ENCODE data around the gene PKP2.

Gene PKP2

GRCh38 chr12:32837974-32838373 is 58.6 kb downstream of the PKP2 start:
- Histone ChIP-seq H3K9ac (ENCODE audit: low read length) (no peak overlapping the region), H3F3A (ENCODE audit: insufficient read depth, low read length) (no peaks in the 10 kb centered on the region), H3K27ac (ENCODE audit: low read depth, low read length, poor library complexity, severe bottlenecking) (no peak overlapping the region), H3K4me2 (ENCODE audit: low read length) (no peak overlapping the region), H3K27me3 (ENCODE audit: insufficient read depth, low read length) (no peaks in the 10 kb centered on the region), H3K79me2 (ENCODE audit: insufficient read depth, low read length) (no peaks in the 10 kb centered on the region), H3K4me3 (ENCODE audit: low read depth, low read length, poor library complexity, severe bottlenecking) (no peak overlapping the region), H3K36me3 (ENCODE audit: insufficient read depth, low read length) (no peaks in the 10 kb centered on the region), H2AFZ (ENCODE audit: low read length) (no peak overlapping the region), H3K4me1 (ENCODE audit: insufficient read depth, low read length, severe bottlenecking) (no peaks in the 10 kb centered on the region), H3K9me2 (ENCODE audit: low read depth, low read length) (no peaks in the 10 kb centered on the region), H4K20me1 (ENCODE audit: insufficient read depth, low read length) (no peaks in the 10 kb centered on the region), H3K9me3 (ENCODE audit: low read length) (no peaks in the 10 kb centered on the region)
- TF ChIP-seq CTCF (IDR thresholded peaks at IDR 0.05; ENCODE audit: low read length) (no peak), EZH2 (IDR thresholded peaks at IDR 0.05; ENCODE audit: borderline replicate concordance, low read length) (no peak)

- Histone ChIP-seq H3K4me3 (ENCODE audit: low read depth, low read length, poor library complexity, severe bottlenecking) (no peak overlapping the region), H3K27ac (ENCODE audit: low read depth, low read length, poor library complexity, severe bottlenecking) (no peak overlapping the region), H3F3A (ENCODE audit: insufficient read depth, low read length) (no peaks in the 10 kb centered on the region), H3K79me2 (ENCODE audit: insufficient read depth, low read length) (no peaks in the 10 kb centered on the region), H3K9ac (ENCODE audit: low read length) (no peak overlapping the region), H3K36me3 (ENCODE audit: insufficient read depth, low read length) (no peaks in the 10 kb centered on the region), H3K4me2 (ENCODE audit: low read length) (no peak overlapping the region), H3K4me1 (ENCODE audit: insufficient read depth, low read length, severe bottlenecking) (no peaks in the 10 kb centered on the region), H3K27me3 (ENCODE audit: insufficient read depth, low read length) (no peaks in the 10 kb centered on the region), H2AFZ (ENCODE audit: low read length) (no peak overlapping the region), H3K9me2 (ENCODE audit: low read depth, low read length) (no peaks in the 10 kb centered on the region), H4K20me1 (ENCODE audit: insufficient read depth, low read length) (no peaks in the 10 kb centered on the region), H3K9me3 (ENCODE audit: low read length) (no peaks in the 10 kb centered on the region)
- TF ChIP-seq CTCF (IDR thresholded peaks at IDR 0.05; ENCODE audit: low read length) (no peak), EZH2 (IDR thresholded peaks at IDR 0.05; ENCODE audit: borderline replicate concordance, low read length) (no peak)
These were observed 59.9 kb downstream of the PKP2 start for GRCh38 chr12:32836710-32837109.

- Histone ChIP-seq H3F3A (ENCODE audit: insufficient read depth, low read length) (no peaks in the 10 kb centered on the region), H3K4me3 (ENCODE audit: low read depth, low read length, poor library complexity, severe bottlenecking) (no peak overlapping the region), H3K9ac (ENCODE audit: low read length) (no peak overlapping the region), H3K27ac (ENCODE audit: low read depth, low read length, poor library complexity, severe bottlenecking) (no peak overlapping the region), H4K20me1 (ENCODE audit: insufficient read depth, low read length) (no peaks in the 10 kb centered on the region), H3K9me2 (ENCODE audit: low read depth, low read length) (no peaks in the 10 kb centered on the region), H2AFZ (ENCODE audit: low read length) (no peak overlapping the region), H3K79me2 (ENCODE audit: insufficient read depth, low read length) (no peaks in the 10 kb centered on the region), H3K4me1 (ENCODE audit: insufficient read depth, low read length, severe bottlenecking) (no peaks in the 10 kb centered on the region), H3K4me2 (ENCODE audit: low read length) (no peak overlapping the region), H3K27me3 (ENCODE audit: insufficient read depth, low read length) (no peaks in the 10 kb centered on the region), H3K9me3 (ENCODE audit: low read length) (no peaks in the 10 kb centered on the region), H3K36me3 (ENCODE audit: insufficient read depth, low read length) (no peaks in the 10 kb centered on the region)
- TF ChIP-seq EZH2 (IDR thresholded peaks at IDR 0.05; ENCODE audit: borderline replicate concordance, low read length) = no peak
- TF ChIP-seq CTCF (IDR thresholded peaks at IDR 0.05; ENCODE audit: low read length) = no peak
These were observed 62.5 kb downstream of the PKP2 start for GRCh38 chr12:32834122-32834521.
